NCI-H187 (cell line): ENCODE data around the gene UNC119B.

ENCODE experiments used
- DNase-seq, 2 experiments: peaks; one replicate each; lab custom pipeline; 2025; lab: John Stamatoyannopoulos, UW

The UNC119B gene

GRCh38 chr12:120688527-120689071, 21.7 kb upstream of the UNC119B start:
- no peak for DNase-seq

DNA sequence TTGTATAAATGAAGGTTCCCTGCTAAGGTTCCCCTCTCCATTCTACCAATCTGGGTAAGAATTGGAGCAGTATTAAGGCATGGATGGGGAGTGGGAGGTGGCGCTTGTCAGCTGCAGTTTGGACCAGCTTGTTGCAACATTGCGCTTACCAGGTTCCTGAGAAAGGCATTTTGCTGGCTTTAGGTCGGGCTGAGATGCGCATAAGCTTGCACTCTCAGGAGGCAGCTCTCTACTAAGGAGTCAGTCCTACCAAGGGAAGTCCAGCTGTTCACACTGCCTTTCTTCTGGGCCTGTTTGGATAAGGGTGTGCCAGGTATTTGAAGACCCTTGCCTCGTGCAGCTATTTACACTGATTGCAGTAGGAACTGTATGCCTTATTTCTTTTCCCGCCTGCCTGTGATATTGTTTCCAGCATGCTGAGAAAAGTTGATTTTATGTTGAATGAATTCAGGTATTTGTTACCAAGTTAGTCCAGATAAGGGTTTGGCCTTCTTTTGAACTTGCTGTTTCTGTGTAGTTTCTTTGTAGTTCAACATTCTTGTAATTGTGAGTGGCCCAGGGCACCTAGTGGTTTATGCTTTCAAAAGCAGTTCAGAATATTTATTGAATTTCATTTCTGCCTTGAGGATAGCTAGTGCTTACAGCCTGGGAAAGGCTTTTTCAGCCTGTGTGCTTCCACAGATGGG, 20.7 kb upstream of the UNC119B start:
- no peak for DNase-seq

DNA sequence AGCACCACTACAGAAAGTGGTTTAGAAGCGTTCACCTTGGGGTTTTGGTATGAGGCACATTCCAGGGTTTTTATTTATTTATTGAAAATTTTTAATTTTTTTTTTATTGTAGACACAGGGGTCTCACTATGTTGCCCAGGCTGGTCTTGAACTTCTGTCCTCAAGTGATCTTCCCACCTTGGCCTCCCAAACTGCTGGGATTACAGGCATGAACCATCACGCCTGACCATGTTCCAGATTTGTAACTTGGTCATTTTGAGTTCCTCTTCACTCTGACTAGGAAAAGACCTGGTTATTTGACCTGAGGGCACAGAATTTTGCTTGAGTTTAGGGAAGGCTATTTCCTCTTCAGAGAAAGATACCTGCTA, 20.2 kb upstream of the UNC119B start:
- no peak for DNase-seq

GRCh38 chr12:120690978-120691377, 19.3 kb upstream of the UNC119B start:
- no peak for DNase-seq

GRCh38 chr12:120692524-120693033, 17.7 kb upstream of the UNC119B start:
- DNase-seq: no peak

DNA sequence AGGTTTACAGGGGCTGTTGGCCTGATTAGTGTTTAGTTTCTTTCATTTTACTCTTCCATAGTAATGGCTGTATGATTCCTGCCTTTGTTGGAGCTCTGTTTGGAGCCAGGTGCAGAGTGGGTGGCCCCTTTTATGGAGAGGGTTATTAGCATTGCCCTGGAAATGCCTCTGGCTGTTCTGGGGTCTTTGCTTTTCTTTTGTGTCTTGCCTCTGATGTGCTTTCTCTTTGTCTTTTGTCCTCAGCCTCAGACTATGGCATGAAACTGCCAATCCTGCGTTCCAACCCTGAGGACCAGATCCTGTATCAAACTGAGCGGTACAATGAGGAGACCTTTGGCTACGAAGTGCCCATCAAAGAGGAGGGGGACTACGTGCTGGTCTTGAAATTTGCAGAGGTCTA, 16.4 kb upstream of the UNC119B start:
- DNase-seq: no peak

DNA sequence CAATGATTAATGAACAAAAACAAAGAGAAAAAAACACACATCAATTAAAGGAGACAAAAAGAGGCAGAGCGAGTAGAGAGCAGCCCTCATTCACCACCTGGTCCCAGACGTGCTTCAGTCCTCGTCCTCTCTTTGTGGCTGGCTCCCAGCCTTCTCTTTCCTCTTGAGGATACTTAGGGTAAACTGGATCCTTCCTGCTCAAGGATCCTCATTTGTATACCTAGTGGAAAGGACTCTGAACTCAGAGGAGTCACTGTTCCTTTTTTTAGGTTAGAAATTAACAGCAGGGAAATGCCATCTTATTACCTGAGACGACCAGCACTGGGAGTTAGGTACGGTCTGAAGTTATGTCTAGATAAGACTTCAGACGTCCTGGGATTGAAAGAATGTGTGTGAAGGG, 13.6 kb upstream of the UNC119B start:
- DNase-seq: no peak

GRCh38 chr12:120697344-120697743, 12.9 kb upstream of the UNC119B start:
- DNase-seq: no peak

- no peak for DNase-seq
Observed at GRCh38 chr12:120698665-120699064, 11.6 kb upstream of the UNC119B start.

GRCh38 chr12:120699553-120699952, 10.7 kb upstream of the UNC119B start:
- DNase-seq: no peak

DNA sequence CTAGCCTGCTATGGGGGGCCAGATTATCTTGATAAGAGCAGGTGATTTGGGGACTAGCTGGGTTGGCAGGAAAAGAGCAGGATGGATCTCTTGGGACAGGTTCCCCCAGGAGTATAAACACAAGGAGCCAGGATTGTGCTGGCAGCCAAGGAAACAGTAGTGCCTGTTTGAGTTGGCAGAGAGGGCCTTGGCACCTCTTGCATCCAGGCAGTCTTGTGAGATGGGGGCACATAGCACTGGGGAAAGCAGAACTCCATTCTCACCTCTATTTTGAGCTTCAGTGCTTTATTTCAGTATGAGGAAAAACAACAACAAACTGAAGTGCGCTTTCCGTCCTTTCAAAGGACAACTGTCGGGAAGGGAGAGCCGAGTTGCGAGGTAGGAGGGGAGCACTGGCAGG, 9.4 kb upstream of the UNC119B start:
- DNase-seq: no peak

GRCh38 chr12:120702637-120703036, 7.6 kb upstream of the UNC119B start:
- DNase-seq: no peak

DNA sequence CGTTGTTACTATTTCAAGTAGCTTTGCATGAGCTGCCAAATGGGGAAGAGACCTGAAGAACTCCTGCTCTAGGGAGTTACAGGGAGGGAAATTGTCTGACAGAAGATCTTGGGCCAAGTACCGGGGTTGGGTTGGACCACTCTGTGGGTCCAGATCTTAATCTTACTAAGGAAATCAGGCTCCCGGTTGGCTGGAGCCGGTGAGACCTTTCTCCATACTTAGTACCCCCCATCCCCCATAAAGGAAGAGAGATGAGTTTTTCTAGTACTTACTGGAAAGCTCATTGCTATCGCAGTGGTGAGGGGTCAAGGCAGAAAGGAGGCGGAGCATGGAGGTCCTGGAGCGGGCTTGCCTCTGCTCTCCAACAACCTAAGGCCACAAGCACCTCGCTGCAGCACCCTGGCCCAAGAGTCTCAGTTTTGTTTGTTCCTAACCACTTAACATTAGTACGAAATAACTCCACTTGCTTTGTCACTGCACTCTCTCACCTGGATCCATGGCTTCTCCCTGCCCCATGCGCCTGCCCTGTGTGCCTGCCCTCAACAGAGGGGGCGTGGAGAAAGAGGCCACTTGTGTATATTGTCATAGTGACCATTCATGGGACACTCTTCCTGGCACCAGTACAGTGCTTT, 6.8 kb upstream of the UNC119B start:
- DNase-seq: no peak

GRCh38 chr12:120705618-120706017, 4.6 kb upstream of the UNC119B start:
- no peak for DNase-seq

DNA sequence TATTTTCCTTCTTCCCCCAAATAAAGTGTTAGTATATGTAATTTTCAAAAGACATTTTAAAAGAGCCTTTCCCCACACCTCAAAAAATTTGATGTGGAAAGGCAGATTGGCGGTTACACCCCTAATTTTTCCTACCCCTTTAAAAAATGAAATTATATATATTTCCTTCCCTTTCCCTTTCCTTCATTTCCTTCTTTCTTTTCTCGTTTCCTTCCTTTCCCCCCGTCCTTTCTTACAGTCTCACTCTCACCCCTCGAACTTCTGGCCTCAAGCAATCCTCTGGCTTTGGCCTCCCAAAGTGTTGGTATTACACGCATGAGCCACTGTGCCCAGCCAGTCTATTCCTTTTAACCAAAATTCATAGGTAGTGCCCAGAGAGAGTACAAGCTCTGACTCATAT, 4.2 kb upstream of the UNC119B start:
- DNase-seq: no peak

GRCh38 chr12:120708651-120709050, 1.6 kb upstream of the UNC119B start:
- DNase-seq: no peak

- DNase-seq: no peak
Observed at GRCh38 chr12:120710805-120711296, 593 bp downstream of the UNC119B start.

GRCh38 chr12:120711411-120711810, 1.2 kb downstream of the UNC119B start:
- DNase-seq: no peak

GRCh38 chr12:120712610-120713009, 2.4 kb downstream of the UNC119B start:
- no peak for DNase-seq

- peak in 1 of 2 experiments; percentile 68 for DNase-seq
Observed at GRCh38 chr12:120713861-120714482, 3.7 kb downstream of the UNC119B start.

DNA sequence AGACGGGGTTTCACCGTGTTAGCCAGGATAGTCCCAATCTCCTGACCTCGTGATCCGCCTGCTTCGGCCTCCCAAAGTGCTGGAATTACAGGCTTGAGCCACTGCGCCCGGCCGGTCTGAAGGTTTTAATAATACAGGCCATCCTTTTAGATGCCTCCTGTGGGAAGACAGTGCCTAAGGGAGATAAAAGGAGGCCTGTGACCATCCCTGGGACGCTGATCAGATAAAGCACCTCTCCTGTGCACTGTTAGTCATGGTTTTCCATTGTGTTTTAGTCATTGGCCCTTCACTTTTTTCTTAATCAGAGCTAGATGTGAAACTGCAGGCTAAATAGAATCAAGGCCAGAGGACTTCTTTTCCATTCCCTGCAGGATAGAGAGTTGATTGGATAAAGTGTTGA, 7.8 kb downstream of the UNC119B start:
- no peak for DNase-seq

- DNase-seq: no peak
Observed at GRCh38 chr12:120719072-120719471, 8.8 kb downstream of the UNC119B start.
